GM18511 (cell line): ENCODE measurements around the gene HASPIN.
"Not testable (repeated sequence)": the region's sequence is repeated elsewhere in the genome, so short reads cannot be mapped to it uniquely, and the experiment has no call there.

Experiments
- ATAC-seq: cut with Tn5 transposase; IDR thresholded peaks from one replicate; pipeline ENCODE4 v1.9.1; 2021; ENCODE audit warnings: mild to moderate bottlenecking, moderate library complexity; ENCODE audit not compliant: unreplicated experiment

Gene HASPIN

DNA sequence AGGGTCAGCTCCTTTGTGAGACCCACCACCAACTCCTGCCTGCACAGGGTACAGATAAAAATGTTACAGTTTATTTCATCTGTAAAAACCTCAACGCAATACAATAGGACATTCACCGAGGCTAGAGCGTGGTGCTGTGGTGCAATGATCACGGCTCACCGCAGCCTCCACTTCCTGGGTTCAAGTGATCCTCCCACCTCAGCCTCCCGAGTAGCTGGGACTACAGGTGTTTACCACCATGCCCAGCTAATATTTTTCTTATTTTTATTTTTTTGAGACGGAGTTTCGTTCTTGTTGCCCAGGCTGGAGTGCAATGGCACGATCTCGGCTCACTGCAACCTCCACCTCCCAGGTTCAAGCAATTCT lies 11.2 kb downstream of the HASPIN start:
- not testable (repeated sequence) for ATAC-seq

DNA sequence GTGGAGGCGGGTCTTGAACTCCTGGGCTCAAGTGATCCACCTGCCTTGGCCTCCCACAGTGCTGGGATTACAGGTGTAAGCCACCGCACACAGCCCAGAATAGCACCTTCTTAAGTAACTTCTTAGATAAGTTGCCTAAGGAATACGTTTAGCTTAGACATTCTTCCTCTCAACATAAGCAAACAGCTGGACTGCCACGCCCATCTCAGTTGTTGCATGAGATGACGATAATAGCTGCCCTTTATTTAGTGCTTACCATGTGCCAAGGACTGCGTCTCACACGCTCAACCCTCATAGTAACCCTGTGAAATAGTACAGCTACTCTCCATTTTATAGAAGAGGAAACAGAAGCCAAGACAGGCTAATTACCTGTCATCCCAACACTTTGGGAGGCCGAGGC lies 11.8 kb downstream of the HASPIN start:
- no peak for ATAC-seq

DNA sequence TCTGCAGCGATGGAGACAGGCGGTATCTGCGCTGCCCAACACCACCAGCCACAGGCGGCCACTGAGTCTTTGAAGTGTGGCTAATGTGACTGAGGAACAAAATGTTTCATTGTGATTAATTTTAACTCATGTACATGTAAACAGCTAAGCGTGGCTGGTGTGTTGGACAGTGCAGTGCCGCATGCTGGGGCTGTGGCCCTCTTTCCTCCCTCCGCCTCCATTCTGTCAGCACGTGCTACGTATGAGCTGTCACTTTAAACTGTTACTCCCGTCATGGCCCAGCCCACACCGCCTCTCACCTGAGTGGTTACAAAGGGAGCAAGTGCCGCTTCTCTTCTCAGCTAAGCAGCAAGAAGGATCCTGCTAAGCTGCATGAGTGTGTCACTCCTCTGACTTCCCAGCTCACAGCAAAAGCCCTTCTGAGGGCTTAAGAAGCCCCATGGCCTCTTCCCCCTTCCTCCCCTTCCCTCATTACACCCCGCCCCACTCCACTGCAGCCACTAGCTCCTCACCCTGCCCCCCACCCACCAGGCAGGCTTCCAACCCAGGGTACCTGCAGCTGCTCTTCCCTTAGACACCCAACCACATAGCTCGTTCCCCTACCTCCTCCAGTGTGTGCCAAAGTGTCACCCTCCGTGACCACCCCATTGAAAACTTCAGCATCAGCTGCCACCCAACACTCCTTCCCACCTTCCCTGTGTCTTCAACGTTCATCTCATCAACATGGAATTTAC lies 15.0 kb downstream of the HASPIN start:
- ATAC-seq, result no peak

DNA sequence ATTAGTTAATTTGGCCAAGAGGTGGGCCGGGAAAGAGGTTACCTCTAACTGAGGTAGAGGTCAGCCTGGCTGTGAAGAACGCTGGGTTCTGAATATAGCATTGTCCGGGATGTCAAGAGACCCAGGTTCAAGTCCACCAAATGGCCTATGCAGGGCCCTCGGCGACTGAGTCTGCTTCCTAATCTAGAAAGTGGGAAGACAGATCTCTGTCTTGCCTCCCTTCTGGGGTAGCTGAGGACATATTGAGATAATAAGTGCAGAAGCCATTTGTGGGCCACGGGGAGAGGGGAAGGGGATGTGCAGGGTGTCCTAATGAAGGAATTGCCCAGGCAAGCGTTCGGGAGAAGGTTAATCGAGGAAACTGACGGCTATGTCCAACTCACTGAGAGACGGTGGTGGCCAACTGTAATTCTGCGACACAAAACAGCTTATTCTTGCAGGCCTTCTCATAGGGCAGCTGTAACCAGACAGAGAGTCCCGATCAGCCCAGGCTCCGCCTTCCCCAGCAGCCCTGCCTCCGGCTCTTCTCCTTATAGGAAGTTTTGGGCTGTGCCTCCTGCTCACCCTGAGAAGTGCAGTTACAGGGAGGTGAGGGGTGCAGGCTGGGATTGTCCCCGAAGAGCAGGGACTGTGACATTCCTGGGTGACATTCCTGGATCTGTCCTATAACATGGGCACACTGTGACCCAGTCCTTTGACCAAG lies 15.9 kb downstream of the HASPIN start:
- ATAC-seq, result no peak

DNA sequence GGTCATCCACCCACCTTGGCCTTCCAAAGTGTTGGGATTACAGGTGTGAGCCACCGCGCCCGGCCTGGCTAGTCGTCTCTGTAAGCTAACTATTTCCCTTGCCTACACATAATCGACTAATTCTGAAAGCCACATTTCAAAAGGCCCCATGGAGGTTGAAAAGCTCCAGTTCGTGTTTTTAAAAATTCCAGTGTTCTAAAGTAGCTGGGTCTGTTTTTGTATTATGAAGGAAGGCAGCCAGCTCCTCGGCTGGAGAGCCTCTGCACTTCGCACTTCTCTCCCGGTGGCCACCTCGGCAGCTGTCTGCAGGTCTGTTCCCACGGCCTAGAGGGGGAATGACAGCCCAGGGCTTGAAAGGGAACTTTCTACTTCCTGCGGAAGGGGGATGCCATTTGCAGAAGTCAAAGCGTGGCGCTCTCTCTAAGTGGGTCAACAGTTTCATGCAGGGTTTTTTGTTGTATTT lies 16.9 kb downstream of the HASPIN start:
- ATAC-seq, result no peak

DNA sequence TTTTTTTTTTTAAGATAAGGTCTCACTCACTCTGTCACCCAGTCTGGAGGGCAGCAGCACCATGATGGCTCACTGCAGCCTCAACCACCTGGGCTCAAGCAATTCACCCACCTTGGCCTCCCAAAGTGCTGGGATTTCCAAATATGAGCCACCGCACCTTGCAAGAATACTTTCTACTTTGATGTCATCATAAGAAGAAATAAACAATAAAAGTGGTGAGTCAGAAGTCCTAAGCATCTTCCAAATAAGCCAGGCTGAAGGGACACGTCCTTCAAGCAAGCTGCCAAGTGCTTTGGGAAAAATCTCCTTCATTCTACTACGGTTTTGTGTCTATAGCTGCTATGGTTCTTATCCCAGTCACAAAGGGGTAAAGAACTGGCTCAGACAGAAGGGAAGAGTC lies 20.3 kb downstream of the HASPIN start:
- no peak for ATAC-seq

DNA sequence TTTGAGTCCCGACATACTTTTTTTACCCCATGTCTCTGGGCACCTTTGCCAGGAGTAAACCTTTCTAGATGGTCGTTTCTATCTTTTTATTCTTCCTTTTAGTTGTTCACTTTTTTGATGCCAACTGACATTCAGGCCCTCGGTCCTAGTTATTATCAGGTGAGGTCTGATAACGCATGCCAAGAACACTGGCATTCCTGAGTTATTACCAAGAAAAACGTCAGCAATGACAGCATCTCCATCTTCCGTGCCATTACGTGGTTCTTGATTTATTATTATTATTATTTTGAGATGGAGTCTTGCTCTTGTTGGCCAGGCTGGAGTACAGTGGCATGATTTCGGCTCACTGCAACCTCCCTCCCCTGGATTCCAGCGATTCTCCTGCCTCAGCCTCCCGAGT lies 21.4 kb downstream of the HASPIN start:
- no peak for ATAC-seq

DNA sequence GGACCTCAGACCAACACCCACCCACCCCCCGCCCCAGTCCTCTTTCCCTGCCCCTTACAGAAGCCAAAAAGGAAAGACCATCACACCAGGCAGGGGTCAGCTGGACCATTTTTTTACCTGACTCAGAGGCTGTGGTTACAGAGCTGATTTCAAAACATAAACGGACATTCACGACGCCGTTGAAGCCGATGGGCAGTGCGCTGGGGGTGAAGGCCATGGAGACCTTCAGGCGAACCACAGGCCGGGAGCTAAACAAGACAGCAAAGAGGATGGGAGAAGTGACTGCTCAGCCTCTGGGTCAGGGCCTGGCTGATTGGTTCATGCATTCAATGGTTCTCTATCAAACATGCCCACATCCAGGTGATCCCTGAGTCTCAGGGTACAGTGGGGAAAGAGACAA lies 24.1 kb downstream of the HASPIN start:
- ATAC-seq, result no peak

DNA sequence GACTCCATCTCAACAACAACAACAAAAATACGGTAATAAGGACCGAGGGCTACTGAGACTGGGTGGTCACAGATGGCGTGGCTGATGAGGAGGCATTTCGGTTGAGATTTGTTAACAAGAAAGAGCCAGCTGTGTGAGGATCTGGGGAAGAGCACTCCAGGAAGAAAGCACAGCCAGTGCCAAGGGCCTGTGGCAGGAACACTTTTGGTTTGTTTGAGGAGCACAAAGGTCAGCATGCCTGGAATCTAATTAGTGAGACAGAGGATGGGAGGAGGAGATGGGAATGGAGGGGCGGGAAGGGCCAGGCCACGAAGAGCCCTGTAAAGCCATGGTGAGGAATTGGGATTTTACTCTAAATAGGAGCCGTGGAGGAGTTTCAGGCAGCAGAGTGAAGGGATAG lies 24.9 kb downstream of the HASPIN start:
- no peak for ATAC-seq

DNA sequence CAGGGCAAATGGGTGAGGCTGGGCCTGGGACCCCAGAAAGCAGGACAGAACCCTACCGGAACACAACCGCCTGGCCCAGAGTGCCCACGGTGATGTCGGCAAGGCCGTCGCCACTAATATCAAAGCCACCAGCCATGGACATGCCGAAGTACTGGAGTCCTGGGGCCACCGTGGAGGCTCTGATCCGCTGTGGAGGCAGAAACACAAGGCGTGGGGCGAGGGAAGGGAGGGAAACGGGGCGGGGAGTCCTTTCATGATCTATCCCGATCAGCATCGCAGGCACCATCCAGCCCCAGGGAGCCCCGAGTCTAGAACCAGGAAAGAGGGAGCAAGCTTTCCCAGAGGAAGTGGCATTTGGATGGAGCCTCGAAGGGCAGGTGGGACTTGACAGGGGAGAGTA lies 26.6 kb downstream of the HASPIN start:
- ATAC-seq, result no peak

DNA sequence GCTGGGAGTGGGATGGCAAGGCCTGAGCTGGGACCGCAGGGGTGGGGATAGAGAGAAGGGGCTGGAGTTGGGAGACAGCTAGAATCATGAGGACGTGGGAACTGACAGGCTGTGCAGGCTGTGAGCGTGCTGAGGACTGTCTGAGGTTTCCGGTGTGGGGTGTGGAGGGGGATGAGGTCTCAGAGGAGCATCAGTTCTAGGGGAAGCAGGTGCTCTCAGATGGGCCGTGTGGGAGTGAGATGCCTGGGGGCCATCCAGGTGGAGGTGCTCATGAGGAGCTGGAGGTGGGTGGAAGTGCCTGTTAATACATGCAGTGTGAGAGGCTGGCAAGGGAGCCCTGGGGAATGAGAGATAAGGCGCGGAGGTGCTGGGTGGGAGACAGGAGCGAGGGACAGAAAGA lies 27.2 kb downstream of the HASPIN start:
- no peak for ATAC-seq

DNA sequence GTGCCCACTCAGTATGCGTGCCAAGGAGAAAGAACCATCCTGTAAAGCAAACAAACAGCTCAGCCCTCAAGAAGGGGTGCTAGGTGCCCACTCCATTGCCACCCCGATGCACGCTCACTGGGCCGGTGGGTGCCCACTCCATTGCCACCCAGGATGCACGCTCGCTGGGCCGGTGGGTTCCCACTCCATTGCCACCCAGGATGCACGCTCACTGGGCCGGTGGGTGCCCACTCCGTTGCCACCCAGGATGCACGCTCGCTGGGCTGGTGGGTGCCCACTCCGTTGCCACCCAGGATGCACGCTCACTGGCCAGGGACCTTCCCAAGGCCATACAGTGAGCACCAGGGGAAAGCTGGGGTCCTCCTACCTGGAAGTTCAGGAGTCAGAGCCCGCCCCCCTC lies 28.1 kb downstream of the HASPIN start:
- no peak for ATAC-seq

DNA sequence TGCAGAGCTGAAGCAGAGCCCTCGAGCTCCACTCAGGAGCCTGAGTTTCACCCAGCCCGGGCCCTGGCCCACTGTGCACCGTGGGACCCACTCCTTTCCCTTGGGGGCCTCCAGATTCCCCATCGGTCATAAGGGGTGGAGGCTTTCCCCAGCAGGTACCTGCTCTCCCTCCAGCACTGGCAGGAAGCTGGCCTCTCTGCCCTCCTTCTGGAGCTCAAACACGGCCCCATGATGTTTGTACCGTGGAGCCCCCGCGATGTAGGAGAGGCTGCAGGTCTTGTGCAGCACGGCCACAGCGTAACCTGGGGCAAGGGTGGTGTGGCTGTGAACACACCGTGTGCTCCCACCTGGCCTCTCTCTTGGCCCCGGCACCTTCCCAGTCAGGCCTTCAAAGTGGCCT lies 29.9 kb downstream of the HASPIN start:
- no peak for ATAC-seq

DNA sequence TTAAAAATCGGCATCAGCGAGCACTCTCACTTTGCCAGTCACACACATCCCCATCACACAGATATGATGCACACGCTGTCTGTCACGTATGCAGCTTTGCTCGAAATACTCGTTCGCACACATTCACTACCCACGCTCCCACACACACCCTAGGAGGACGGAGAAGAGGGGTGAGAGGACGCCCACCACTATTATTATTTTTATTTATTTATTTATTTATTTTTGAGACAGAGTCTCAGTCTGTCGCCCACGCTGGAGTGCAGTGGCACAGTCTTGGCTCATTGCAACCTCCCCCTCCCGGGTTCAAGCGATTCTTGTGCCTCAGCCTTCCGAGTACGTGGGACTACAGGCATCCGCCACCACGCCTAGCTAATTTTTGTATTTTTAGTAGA lies 30.4 kb downstream of the HASPIN start:
- ATAC-seq, result no peak

DNA sequence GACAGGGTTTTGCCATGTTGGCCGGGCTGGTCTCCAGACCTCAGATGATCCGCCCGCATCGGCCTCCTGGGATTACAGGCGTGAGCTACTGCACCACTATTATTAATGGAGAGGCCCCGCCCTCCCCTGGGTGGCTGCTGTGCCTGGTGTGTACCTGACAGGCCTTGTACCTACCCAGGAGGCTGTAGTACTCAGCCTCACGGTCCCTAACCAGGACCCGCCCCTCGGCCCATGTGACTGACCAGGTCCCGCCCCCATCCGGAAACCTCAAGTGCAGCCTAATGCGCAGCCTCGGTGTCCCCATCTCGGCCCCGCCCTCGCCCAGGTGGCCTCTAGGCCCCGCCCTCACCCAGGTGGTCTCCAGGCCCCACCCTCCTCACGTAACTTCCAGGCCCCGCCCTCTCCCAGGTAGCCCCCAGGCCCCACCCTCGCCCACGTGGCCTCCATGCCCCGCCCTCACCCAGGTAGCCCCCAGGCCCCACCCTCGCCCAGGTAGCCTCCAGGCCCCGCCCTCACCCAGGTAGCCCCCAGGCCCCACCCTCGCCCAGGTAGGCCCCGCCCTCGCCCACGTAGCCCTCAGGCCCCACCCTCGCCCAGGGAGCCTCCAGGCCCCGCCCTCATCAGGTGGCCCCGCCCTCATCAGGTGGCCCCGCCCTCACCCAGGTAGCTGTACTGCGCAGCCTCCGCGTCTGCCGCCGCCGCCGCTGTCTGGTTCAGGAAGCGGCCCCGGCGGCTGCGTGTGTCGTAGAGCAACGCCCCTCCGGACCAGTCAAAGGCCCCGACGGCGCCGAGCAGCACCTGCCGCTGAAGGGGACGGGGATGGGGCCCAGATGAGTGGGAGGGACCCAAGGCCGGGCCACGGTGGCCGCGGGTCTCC lies 31.0 kb downstream of the HASPIN start:
- ATAC-seq, result no peak

DNA sequence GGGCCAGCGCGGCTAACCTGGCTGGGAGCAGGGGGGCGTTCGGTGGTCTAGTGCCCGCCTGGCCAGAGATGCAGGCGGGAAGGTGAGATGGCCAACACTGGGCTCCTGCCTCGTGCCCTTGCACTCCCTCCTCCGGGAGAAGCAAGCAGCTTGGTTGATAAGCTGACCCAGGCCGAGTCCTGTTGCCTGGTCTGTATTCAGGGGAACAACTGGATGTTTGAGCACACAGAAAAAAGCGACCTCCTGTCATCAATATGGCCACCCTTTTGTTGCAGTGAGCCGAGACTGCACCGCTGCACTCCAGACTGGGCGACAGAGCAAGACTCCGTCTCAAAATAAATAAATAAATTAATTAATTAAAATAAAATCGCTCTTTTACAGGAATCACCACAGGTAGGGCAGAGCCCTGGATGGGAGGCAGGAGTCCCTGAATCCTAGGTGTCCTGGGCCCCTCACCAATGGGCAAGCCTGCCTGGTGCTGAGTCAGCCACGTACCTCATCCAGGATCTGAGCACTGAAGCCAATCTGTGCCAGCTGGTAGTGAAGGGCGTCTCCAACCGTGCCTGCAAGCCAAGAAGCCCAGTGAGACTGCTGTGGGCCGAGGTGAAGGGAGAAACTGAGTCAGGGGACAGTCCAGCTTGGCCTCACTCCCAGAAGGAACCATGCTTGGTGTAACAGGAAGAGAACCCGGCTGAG lies 31.8 kb downstream of the HASPIN start:
- ATAC-seq, result no peak

DNA sequence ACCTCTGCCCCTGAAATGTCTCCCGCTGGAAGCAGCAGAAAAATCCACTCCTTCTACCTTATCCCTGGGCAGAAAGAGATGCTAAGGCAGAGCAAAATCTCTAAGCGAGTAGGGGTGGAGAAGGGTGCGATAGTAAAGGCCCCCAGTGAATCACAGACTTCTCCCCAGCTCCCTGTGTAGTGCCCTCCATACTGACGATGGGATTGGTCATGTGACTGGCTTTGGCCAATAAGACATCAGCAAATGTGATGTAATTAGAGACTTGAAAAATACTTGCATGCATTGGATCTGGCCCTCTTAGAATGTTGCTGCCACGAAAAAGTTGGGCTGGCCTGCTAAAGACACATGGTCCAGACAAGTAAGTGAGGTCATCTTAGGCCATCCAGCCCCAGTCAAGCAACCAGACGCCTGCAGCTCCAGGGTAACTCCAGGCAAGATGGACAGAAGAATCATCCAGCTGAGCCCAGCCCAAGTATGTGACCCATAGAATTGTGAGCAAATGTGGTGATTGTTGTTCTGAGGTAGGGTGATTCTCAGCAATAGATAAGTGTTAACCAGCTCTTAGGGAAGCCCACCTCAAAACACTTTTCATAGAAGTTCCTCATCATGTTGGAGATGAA lies 36.0 kb downstream of the HASPIN start:
- ATAC-seq, result no peak

DNA sequence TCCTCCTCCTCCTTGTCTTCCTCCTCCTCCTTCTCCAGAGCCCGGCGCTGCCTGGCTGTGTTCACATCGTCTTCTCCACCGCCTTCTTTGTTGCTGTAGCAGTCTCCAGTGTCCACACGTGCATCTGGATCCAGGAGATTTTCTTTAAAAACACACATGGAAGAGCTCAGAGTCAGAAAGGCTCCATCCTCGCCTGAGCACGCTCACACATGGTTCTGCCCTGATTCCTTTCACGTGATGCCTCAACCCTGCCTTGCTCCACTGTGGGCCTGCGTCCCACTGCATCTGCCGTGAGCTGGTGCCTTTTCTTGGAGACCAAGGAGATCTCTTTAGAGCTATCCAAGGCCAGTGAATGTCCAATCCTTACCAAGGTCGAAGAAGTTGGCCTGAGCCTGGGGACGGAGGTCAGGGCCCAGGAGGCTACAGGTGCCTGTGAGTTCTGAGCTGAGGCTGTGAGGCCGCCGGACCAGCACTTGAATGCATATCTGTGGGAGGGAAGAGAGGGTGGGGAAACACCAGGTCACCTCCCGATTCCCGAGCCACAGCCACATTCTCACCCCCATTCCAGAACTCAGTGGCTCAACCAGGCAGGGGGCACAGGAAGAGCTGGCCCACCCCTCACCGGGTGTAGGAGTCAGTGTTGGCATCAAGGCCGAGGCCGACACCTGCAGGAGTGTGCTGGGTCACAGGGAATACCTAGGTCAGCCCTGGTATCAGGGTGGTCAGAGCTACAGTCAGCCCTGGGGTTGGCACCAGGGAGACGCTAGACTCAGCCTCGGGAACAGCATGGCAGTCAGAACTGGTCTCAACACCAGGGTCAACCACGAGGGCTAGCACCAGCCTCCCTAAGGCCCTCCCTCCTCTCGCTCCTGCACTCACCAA lies 37.6 kb downstream of the HASPIN start:
- ATAC-seq, result no peak

DNA sequence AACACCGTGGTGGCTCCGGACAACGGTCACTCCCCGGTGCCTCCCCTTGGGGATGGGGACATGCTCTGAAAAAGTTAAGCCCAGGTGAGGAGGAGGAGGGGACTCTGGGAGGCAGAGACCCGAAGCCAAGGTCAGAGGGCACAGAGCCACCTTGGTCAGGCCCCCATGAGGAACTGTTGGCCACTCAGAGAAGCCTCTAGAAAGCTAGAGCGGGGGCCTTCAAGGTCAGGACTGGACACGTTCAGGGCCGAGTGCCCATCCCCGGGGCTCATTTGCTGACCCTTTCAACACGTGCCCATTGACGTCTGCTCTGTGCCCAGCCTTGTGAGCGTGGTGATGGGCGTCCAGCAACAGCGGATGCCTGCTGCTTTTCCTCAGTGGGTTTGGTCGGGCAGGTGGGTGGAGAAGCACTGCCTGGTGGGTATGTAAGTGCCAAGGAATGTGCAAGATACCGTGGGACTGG lies 38.2 kb downstream of the HASPIN start:
- no peak for ATAC-seq
